SK-MEL-5 (cell line): ENCODE measurements around the gene UBR3. TPM values are rescaled to one million over a fixed set of nuclear protein-coding genes. Genes with fewer than 3 reads are reported as not detected.

Experiments
- small RNA-seq, 2 experiments: library from RNA; depleted of rRNA; stranded (forward); fragments of <200 nt; gene quantifications; one replicate each; pipeline ENCODE3, GENCODE V24; 2014
- total RNA-seq: library from RNA; depleted of rRNA; stranded (reverse); fragments of >200 nt; shearing (Covaris generic); gene quantifications from 2 replicates; pipeline ENCODE4 v1.2.3, GENCODE V29; 2014; rRNA removed

Gene UBR3
- total RNA-seq, 1 experiment from 2014 or later, result 14.7 TPM

Small RNA genes lying within 50 kb of the gene (small RNA-seq; reads per million reads assigned to genes)
- gene RNU6-1006P, result 0 reads per million in 2 experiments

Other genes with a start within 250 kb of the UBR3 start
- 25.7 and 26.0 TPM in 2 replicates for gene PPIG, start 243.1 kb upstream of the UBR3 start, total RNA-seq
- gene CFAP210, start 133.0 kb upstream of the UBR3 start, total RNA-seq, result not detected in 2 replicates
- gene PHOSPHO2, start 133.0 kb upstream of the UBR3 start, total RNA-seq, result 1.2 and 3.3 TPM in 2 replicates
- gene KLHL23, start 93.6 kb upstream of the UBR3 start, total RNA-seq, result 12.4 and 20.0 TPM in 2 replicates
- gene SSB, start 28.6 kb upstream of the UBR3 start, total RNA-seq, result 118 and 122 TPM in 2 replicates
- gene METTL5, start 2.5 kb upstream of the UBR3 start, total RNA-seq, result 44.7 and 52.2 TPM in 2 replicates